WTC11 (cell line): Measurements from ENCODE around the gene PIGV. TPM values are rescaled to one million over a fixed set of nuclear protein-coding genes. Genes with fewer than 3 reads are reported as not detected.

ENCODE experiments used
- ATAC-seq: fragments of 200-7000 bp; cut with Tn5 transposase; 2 replicates; pipeline ENCODE4 v1.10.0; 2021; ENCODE audit warnings: mild to moderate bottlenecking, moderate library complexity
- CTCF ChIA-PET: fragments of 300-600 bp; sonication (Branson Sonifier 250); formaldehyde crosslinking; loops from one replicate; lab custom pipeline; 2021; ENCODE audit warnings: antibody characterized with exemption; lab: Charles Lee
- POLR2A ChIA-PET: fragments of 350-600 bp; sonication (Branson Sonifier 250); formaldehyde crosslinking; loops from one replicate; lab custom pipeline; 2021; ENCODE audit warnings: antibody characterized with exemption; lab: Charles Lee
- DNase-seq: peaks from one replicate; pipeline ENCODE4 v3.0.0; 2021; ENCODE audit warnings: low spot score
- H3K27ac Mint-ChIP-seq: 2 replicates; pipeline ENCODE4 v1.8.0; 2021; ENCODE audit warnings: mixed read lengths
- H3K27me3 Mint-ChIP-seq: 2 replicates; pipeline ENCODE4 v1.8.0; 2021; ENCODE audit warnings: low read depth, mild to moderate bottlenecking, moderate library complexity, mixed read lengths
- H3K36me3 Mint-ChIP-seq: 2 replicates; pipeline ENCODE4 v1.8.0; 2021; ENCODE audit warnings: mixed read lengths
- H3K4me1 Mint-ChIP-seq: 2 replicates; pipeline ENCODE4 v1.8.0; 2022; ENCODE audit warnings: mixed read lengths
- H3K4me3 Mint-ChIP-seq: 2 replicates; pipeline ENCODE4 v1.8.0; 2021; ENCODE audit warnings: mild to moderate bottlenecking, moderate library complexity, mixed read lengths
- H3K9me3 Mint-ChIP-seq: 2 replicates; pipeline ENCODE4 v1.8.0; 2021; ENCODE audit warnings: mixed read lengths
- GABPB1 ChIP-seq: sonication (generic); formaldehyde crosslinking; IDR thresholded peaks from 2 replicates; pipeline ENCODE4 v1.8.1; 2023; ENCODE audit warnings: mild to moderate bottlenecking, missing genetic modification reagents
- IRF2 ChIP-seq: sonication (generic); formaldehyde crosslinking; IDR thresholded peaks from 2 replicates; pipeline ENCODE4 v1.8.0; 2022; ENCODE audit warnings: low read depth, missing genetic modification reagents, borderline replicate concordance
- JAZF1 ChIP-seq: fragments of 250-450 bp; sonication (Bioruptor Pico); IDR thresholded peaks from 2 replicates; pipeline ENCODE4 v1.9.0; 2021; ENCODE audit warnings: moderate library complexity, mild to moderate bottlenecking, inconsistent platforms
- JUN ChIP-seq: sonication (generic); formaldehyde crosslinking; IDR thresholded peaks from 2 replicates; pipeline ENCODE4 v1.8.0; 2023; ENCODE audit warnings: mild to moderate bottlenecking, missing genetic modification reagents
- MYBL2 ChIP-seq: sonication (generic); formaldehyde crosslinking; IDR thresholded peaks from 2 replicates; pipeline ENCODE4 v1.8.1; 2023; ENCODE audit warnings: mild to moderate bottlenecking, moderate library complexity, missing genetic modification reagents
- RELA ChIP-seq: sonication (generic); formaldehyde crosslinking; IDR thresholded peaks from 2 replicates; pipeline ENCODE4 v1.8.1; 2022; ENCODE audit warnings: missing genetic modification reagents, mild to moderate bottlenecking, borderline replicate concordance
- SMAD3 ChIP-seq: sonication (generic); formaldehyde crosslinking; IDR thresholded peaks from 2 replicates; pipeline ENCODE4 v1.8.0; 2022; ENCODE audit warnings: missing genetic modification reagents, mild to moderate bottlenecking, borderline replicate concordance
- TP53 ChIP-seq: sonication (generic); formaldehyde crosslinking; IDR thresholded peaks from 2 replicates; pipeline ENCODE4 v1.8.1; 2023; ENCODE audit warnings: mild to moderate bottlenecking, missing genetic modification reagents
- ZBTB21 ChIP-seq: sonication (generic); formaldehyde crosslinking; IDR thresholded peaks from 2 replicates; pipeline ENCODE4 v1.8.1; 2023; ENCODE audit warnings: mild to moderate bottlenecking, missing genetic modification reagents, borderline replicate concordance
- ZNF263 ChIP-seq: sonication (generic); formaldehyde crosslinking; IDR thresholded peaks from 2 replicates; pipeline ENCODE4 v1.8.1; 2022; ENCODE audit warnings: low read depth, mild to moderate bottlenecking, moderate library complexity, missing genetic modification reagents
- ZNF396 ChIP-seq: fragments of 250-450 bp; sonication (Bioruptor Pico); IDR thresholded peaks from 2 replicates; pipeline ENCODE4 v1.8.0; 2021; ENCODE audit warnings: mild to moderate bottlenecking, moderate library complexity, borderline replicate concordance
- total RNA-seq: library from RNA; stranded (reverse); gene quantifications from 3 replicates; pipeline ENCODE4 v1.2.3, GENCODE V29; 2021
- TF ChIP-seq, protein P1 (sequence below): sonication (generic); formaldehyde crosslinking; IDR thresholded peaks from 2 replicates; pipeline ENCODE4 v1.8.1; 2023; ENCODE audit warnings: mild to moderate bottlenecking, missing genetic modification reagents, moderate library complexity
- TF ChIP-seq, protein P2 (sequence below): sonication (generic); formaldehyde crosslinking; conservative IDR thresholded peaks from 2 replicates; pipeline ENCODE4 v1.8.1; 2022; ENCODE audit warnings: mild to moderate bottlenecking, missing genetic modification reagents
- TF ChIP-seq, protein P3 (sequence below): sonication (generic); formaldehyde crosslinking; IDR thresholded peaks from 2 replicates; pipeline ENCODE4 v1.8.1; 2022; ENCODE audit warnings: low read depth, missing genetic modification reagents, borderline replicate concordance
- TF ChIP-seq, protein P4 (sequence below): sonication (generic); formaldehyde crosslinking; IDR thresholded peaks from 2 replicates; pipeline ENCODE4 v1.8.0; 2022; ENCODE audit warnings: mild to moderate bottlenecking, missing genetic modification reagents
- TF ChIP-seq, protein P5 (sequence below): sonication (generic); formaldehyde crosslinking; IDR thresholded peaks from 2 replicates; pipeline ENCODE4 v1.8.0; 2022; ENCODE audit warnings: missing genetic modification reagents
- TF ChIP-seq, protein P6 (sequence below): fragments of 250-450 bp; sonication (Bioruptor Pico); IDR thresholded peaks from 2 replicates; pipeline ENCODE4 v1.9.0; 2021; ENCODE audit warnings: mild to moderate bottlenecking

PIGV gene
- total RNA-seq, 1 experiment from 2014 or later = 15.0 TPM

DNA sequence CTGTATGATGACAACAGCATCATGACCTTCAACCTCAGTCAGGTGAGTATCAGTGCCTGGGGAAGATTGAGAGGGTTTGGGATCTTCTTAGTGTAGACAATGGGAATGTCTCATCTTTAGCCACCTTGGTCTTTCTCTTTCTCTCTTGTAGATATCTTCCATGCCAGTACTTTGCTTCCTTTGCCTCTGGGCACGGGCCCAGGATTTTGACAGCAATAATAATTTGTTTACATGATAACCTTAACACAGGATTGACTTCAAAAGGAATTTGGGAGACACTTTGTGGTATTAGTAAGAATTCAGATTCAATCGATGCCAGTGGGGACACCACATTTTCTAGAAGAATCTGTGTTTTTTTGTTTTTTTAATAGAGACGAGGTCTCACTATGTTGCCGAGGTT lies 12.1 kb upstream of the PIGV start:
- ChIA-PET POLR2A (no interaction called here), CTCF (no interaction called here)
- no peaks in the 10 kb centered on the region for H3K27me3 Mint-ChIP-seq
- no peaks in the 10 kb centered on the region for H3K4me1 Mint-ChIP-seq
- ATAC-seq = no peak
- peaks cover 92% of the 10 kb centered on the region for H3K36me3 Mint-ChIP-seq
- no peak overlapping the region for H3K27ac Mint-ChIP-seq
- DNase-seq = no peak
- TF ChIP-seq MYBL2 (CRISPR knock-in tag) (no peak), IRF2 (CRISPR knock-in tag) (no peak), ZNF396 (CRISPR knock-in tag) (no peak), RELA (CRISPR knock-in tag) (no peak), ZNF263 (CRISPR knock-in tag) (no peak), TP53 (CRISPR knock-in tag) (no peak)
- TF ChIP-seq, protein P1, sequence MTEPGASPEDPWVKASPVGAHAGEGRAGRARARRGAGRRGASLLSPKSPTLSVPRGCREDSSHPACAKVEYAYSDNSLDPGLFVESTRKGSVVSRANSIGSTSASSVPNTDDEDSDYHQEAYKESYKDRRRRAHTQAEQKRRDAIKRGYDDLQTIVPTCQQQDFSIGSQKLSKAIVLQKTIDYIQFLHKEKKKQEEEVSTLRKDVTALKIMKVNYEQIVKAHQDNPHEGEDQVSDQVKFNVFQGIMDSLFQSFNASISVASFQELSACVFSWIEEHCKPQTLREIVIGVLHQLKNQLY (CRISPR knock-in tag) = no peak
- TF ChIP-seq, protein P2, sequence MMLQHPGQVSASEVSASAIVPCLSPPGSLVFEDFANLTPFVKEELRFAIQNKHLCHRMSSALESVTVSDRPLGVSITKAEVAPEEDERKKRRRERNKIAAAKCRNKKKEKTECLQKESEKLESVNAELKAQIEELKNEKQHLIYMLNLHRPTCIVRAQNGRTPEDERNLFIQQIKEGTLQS (CRISPR knock-in tag) = no peak
- TF ChIP-seq, all 79 proteins: peak for 0
- H3K9me3 Mint-ChIP-seq = no peaks in the 10 kb centered on the region
- no peak overlapping the region for H3K4me3 Mint-ChIP-seq

DNA sequence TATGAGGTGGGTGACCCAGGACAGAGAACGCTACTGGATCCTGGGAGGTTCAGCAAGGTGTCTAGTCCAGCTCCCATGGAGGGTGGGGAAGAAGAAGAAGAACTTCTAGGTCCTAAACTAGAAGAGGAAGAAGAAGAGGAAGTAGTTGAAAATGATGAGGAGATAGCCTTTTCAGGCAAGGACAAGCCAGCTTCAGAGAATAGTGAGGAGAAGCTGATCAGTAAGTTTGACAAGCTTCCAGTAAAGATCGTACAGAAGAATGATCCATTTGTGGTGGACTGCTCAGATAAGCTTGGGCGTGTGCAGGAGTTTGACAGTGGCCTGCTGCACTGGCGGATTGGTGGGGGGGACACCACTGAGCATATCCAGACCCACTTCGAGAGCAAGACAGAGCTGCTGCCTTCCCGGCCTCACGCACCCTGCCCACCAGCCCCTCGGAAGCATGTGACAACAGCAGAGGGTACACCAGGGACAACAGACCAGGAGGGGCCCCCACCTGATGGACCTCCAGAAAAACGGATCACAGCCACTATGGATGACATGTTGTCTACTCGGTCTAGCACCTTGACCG lies 8.6 kb upstream of the PIGV start:
- Mint-ChIP-seq H3K27me3 (no peaks in the 10 kb centered on the region), H3K4me3 (no peak overlapping the region), H3K9me3 (no peaks in the 10 kb centered on the region), H3K36me3 (peaks cover 70% of the 10 kb centered on the region), H3K4me1 (peaks cover 18% of the 10 kb centered on the region), H3K27ac (no peak overlapping the region)
- DNase-seq (no peak), ATAC-seq (no peak)
- ChIA-PET POLR2A (no interaction called here), CTCF (interaction anchor here (2.6 kb wide), 1 partner anchor 10 kb away, joined by 11 read pairs; no protein-coding TSS in a partner anchor)
- TF ChIP-seq, protein P3, sequence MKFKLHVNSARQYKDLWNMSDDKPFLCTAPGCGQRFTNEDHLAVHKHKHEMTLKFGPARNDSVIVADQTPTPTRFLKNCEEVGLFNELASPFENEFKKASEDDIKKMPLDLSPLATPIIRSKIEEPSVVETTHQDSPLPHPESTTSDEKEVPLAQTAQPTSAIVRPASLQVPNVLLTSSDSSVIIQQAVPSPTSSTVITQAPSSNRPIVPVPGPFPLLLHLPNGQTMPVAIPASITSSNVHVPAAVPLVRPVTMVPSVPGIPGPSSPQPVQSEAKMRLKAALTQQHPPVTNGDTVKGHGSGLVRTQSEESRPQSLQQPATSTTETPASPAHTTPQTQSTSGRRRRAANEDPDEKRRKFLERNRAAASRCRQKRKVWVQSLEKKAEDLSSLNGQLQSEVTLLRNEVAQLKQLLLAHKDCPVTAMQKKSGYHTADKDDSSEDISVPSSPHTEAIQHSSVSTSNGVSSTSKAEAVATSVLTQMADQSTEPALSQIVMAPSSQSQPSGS (CRISPR knock-in tag) = no peak
- TF ChIP-seq, protein P4, sequence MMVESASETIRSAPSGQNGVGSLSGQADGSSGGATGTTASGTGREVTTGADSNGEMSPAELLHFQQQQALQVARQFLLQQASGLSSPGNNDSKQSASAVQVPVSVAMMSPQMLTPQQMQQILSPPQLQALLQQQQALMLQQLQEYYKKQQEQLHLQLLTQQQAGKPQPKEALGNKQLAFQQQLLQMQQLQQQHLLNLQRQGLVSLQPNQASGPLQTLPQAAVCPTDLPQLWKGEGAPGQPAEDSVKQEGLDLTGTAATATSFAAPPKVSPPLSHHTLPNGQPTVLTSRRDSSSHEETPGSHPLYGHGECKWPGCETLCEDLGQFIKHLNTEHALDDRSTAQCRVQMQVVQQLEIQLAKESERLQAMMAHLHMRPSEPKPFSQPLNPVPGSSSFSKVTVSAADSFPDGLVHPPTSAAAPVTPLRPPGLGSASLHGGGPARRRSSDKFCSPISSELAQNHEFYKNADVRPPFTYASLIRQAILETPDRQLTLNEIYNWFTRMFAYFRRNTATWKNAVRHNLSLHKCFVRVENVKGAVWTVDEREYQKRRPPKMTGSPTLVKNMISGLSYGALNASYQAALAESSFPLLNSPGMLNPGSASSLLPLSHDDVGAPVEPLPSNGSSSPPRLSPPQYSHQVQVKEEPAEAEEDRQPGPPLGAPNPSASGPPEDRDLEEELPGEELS (CRISPR knock-in tag) = no peak
- TF ChIP-seq ZBTB21 (no peak), JUN (CRISPR knock-in tag) (no peak)

DNA sequence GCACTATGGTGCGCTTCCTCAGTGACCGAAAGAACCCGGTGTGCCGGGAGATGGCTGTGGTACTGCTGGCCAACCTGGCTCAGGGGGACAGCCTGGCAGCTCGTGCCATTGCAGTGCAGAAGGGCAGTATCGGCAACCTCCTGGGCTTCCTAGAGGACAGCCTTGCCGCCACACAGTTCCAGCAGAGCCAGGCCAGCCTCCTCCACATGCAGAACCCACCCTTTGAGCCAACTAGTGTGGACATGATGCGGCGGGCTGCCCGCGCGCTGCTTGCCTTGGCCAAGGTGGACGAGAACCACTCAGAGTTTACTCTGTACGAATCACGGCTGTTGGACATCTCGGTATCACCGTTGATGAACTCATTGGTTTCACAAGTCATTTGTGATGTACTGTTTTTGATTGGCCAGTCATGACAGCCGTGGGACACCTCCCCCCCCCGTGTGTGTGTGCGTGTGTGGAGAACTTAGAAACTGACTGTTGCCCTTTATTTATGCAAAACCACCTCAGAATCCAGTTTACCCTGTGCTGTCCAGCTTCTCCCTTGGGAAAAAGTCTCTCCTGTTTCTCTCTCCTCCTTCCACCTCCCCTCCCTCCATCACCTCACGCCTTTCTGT lies 7.3 kb upstream of the PIGV start:
- TF ChIP-seq GABPB1 (CRISPR knock-in tag) (no peak), SMAD3 (CRISPR knock-in tag) (no peak), TP53 (CRISPR knock-in tag) (no peak), JAZF1 (no peak)
- TF ChIP-seq, protein P3 (CRISPR knock-in tag) = no peak
- TF ChIP-seq, protein P5, sequence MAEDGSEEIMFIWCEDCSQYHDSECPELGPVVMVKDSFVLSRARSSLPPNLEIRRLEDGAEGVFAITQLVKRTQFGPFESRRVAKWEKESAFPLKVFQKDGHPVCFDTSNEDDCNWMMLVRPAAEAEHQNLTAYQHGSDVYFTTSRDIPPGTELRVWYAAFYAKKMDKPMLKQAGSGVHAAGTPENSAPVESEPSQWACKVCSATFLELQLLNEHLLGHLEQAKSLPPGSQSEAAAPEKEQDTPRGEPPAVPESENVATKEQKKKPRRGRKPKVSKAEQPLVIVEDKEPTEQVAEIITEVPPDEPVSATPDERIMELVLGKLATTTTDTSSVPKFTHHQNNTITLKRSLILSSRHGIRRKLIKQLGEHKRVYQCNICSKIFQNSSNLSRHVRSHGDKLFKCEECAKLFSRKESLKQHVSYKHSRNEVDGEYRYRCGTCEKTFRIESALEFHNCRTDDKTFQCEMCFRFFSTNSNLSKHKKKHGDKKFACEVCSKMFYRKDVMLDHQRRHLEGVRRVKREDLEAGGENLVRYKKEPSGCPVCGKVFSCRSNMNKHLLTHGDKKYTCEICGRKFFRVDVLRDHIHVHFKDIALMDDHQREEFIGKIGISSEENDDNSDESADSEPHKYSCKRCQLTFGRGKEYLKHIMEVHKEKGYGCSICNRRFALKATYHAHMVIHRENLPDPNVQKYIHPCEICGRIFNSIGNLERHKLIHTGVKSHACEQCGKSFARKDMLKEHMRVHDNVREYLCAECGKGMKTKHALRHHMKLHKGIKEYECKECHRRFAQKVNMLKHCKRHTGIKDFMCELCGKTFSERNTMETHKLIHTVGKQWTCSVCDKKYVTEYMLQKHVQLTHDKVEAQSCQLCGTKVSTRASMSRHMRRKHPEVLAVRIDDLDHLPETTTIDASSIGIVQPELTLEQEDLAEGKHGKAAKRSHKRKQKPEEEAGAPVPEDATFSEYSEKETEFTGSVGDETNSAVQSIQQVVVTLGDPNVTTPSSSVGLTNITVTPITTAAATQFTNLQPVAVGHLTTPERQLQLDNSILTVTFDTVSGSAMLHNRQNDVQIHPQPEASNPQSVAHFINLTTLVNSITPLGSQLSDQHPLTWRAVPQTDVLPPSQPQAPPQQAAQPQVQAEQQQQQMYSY (CRISPR knock-in tag) = no peak
- TF ChIP-seq, protein P6, sequence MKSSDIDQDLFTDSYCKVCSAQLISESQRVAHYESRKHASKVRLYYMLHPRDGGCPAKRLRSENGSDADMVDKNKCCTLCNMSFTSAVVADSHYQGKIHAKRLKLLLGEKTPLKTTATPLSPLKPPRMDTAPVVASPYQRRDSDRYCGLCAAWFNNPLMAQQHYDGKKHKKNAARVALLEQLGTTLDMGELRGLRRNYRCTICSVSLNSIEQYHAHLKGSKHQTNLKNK (CRISPR knock-in tag) = no peak
- CTCF ChIA-PET = no interaction called here
- no peak overlapping the region for H3K4me3 Mint-ChIP-seq

More for the DNA sequence above, 7.3 kb upstream of the PIGV start:
- H3K27ac Mint-ChIP-seq = no peak overlapping the region
- peaks cover 57% of the 10 kb centered on the region for H3K36me3 Mint-ChIP-seq
- no peaks in the 10 kb centered on the region for H3K9me3 Mint-ChIP-seq
- no peak for DNase-seq
- no peaks in the 10 kb centered on the region; the same call in 1 of the 2 replicates for H3K27me3 Mint-ChIP-seq
- no peak for ATAC-seq
- POLR2A ChIA-PET = no interaction called here
- peaks cover 29% of the 10 kb centered on the region for H3K4me1 Mint-ChIP-seq
